Ascending aorta (tissue), 2 donors: ENCODE data around the gene AQP1. TPM values are rescaled to one million over a fixed set of nuclear protein-coding genes. Genes with fewer than 3 reads are reported as not detected.
A peak's percentile ranks its signal among the peaks of the same experiment; 100 is the strongest.

Experiments used
- DNase-seq, 2 donors: peaks; one replicate each; pipeline ENCODE4 v3.0.0-alpha.2; 2019; ENCODE audit warnings: low spot score in 2 of 2
- H3K27ac ChIP-seq, 2 donors: fragments of 200-600 bp; sonication (generic); one replicate each; pipeline ENCODE4 v1.5.1; 2016 to 2017; ENCODE audit warnings: mild to moderate bottlenecking in 1 of 2
- H3K27me3 ChIP-seq: fragments of 200-600 bp; sonication (generic); one replicate; pipeline ENCODE4 v1.5.1; 2017
- H3K36me3 ChIP-seq, 2 donors: fragments of 200-600 bp; sonication (generic); one replicate each; pipeline ENCODE4 v1.5.1; 2016
- H3K4me1 ChIP-seq, 2 donors: fragments of 200-600 bp; sonication (generic); one replicate each; pipeline ENCODE4 v1.5.1; 2016 to 2017; ENCODE audit warnings: mild to moderate bottlenecking in 1 of 2
- H3K4me3 ChIP-seq, 2 donors: fragments of 200-600 bp; sonication (generic); one replicate each; pipeline ENCODE4 v1.5.1; 2016 to 2017; ENCODE audit warnings: mild to moderate bottlenecking in 1 of 2
- H3K9me3 ChIP-seq, 2 donors: fragments of 200-600 bp; sonication (generic); one replicate each; pipeline ENCODE4 v1.5.1; 2016
- intact Hi-C: fragments of 100-400 bp; cut with DNase I; formaldehyde crosslinking; loops from one replicate; pipeline ENCODE4 v1.15.1; 2023
- total RNA-seq: library from RNA; depleted of rRNA; stranded (reverse); fragments of >200 nt; gene quantifications from one replicate; pipeline ENCODE4 v1.1.0, GENCODE V29; 2016
- TF ChIP-seq, protein P1 (sequence below), 3 experiments: fragments of 200-600 bp in 2 of 3; fragments of 450-650 bp in 1 of 3; sonication (generic) in 2 of 3; IDR thresholded peaks; one replicate each; pipeline ENCODE4 v1.5.1; 2016 to 2019; ENCODE audit warnings: antibody characterized with exemption in 3 of 3, mild to moderate bottlenecking in 1 of 3, moderate library complexity in 1 of 3

The AQP1 gene
- total RNA-seq, 1 donor from 2014 or later, result 2,113 TPM

DNA sequence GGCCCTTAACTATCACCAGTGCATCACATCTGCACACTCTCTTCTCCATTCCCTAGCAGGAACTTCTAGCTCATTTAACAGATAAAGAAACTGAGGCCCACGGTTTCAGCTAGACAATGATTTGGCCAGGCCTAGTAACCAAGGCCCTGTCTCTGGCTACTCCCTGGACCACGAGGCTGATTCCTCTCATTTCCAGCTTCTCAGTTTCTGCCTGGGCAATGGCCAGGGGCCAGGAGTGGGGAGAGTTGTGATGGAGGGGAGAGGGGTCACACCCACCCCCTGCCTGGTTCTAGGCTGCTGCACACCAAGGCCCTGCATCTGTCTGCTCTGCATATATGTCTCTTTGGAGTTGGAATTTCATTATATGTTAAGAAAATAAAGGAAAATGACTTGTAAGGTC, 13.5 kb downstream of the AQP1 start:
- peaks cover 63 to 67% of the 10 kb centered on the region in 2 donors for H3K36me3 ChIP-seq
- no peak overlapping the region for H3K4me3 ChIP-seq
- TF ChIP-seq, protein P1, sequence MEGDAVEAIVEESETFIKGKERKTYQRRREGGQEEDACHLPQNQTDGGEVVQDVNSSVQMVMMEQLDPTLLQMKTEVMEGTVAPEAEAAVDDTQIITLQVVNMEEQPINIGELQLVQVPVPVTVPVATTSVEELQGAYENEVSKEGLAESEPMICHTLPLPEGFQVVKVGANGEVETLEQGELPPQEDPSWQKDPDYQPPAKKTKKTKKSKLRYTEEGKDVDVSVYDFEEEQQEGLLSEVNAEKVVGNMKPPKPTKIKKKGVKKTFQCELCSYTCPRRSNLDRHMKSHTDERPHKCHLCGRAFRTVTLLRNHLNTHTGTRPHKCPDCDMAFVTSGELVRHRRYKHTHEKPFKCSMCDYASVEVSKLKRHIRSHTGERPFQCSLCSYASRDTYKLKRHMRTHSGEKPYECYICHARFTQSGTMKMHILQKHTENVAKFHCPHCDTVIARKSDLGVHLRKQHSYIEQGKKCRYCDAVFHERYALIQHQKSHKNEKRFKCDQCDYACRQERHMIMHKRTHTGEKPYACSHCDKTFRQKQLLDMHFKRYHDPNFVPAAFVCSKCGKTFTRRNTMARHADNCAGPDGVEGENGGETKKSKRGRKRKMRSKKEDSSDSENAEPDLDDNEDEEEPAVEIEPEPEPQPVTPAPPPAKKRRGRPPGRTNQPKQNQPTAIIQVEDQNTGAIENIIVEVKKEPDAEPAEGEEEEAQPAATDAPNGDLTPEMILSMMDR (IDR thresholded peaks at IDR 0.05), result no peak
- DNase-seq, result no peak
- intact Hi-C loops, result no loop called here
- H3K4me1 ChIP-seq, result peaks cover 13 to 19% of the 10 kb centered on the region in 2 donors
- H3K27me3 ChIP-seq, result no peaks in the 10 kb centered on the region
- peak overlapping the region; percentile 21 to 97 for H3K27ac ChIP-seq
- H3K9me3 ChIP-seq, result no peaks in the 10 kb centered on the region

DNA sequence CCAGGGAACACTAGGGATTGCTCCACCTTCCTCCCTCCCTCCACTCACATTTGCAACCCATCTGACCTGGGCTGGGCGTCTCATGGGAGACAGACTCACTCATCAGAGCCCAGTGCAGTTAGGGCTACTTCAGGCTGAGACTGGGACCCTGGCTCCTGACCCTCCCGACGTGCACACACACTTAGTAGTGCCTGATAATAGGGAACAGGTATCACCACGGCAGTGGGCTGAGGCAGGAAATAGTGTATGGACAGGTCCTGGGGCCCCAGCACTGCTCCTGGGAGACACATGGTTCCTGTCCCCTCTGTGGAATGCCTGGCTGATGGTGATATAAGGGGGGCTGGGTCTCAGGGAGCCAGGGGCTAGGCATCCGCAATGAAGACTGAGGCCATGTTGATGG, 14.3 kb downstream of the AQP1 start:
- H3K4me1 ChIP-seq, result peaks cover 9 to 12% of the 10 kb centered on the region in 2 donors
- H3K27me3 ChIP-seq, result no peaks in the 10 kb centered on the region
- H3K9me3 ChIP-seq, result no peaks in the 10 kb centered on the region
- TF ChIP-seq, protein P1 (IDR thresholded peaks at IDR 0.05), result no peak
- DNase-seq, result peak in 1 of 2 donors; percentile 59
- H3K4me3 ChIP-seq, result no peak overlapping the region
- intact Hi-C loops, result no loop called here
- peak overlapping the region; percentile 3 to 21 for H3K27ac ChIP-seq
- H3K36me3 ChIP-seq, result peaks cover 63 to 67% of the 10 kb centered on the region in 2 donors

GRCh38 chr7:30926313-30926712, 14.7 kb downstream of the AQP1 start:
- TF ChIP-seq, protein P1 (IDR thresholded peaks at IDR 0.05), result no peak
- DNase-seq, result peak in 1 of 2 donors; percentile 62
- no peaks in the 10 kb centered on the region for H3K27me3 ChIP-seq
- H3K9me3 ChIP-seq, result no peaks in the 10 kb centered on the region
- peak overlapping the region in 1 of 2 donors; percentile 3 for H3K27ac ChIP-seq
- no peak overlapping the region for H3K4me3 ChIP-seq
- H3K4me1 ChIP-seq, result peaks cover 9 to 10% of the 10 kb centered on the region in 2 donors
- intact Hi-C loops, result no loop called here
- H3K36me3 ChIP-seq, result peaks cover 63 to 67% of the 10 kb centered on the region in 2 donors

- Histone ChIP-seq H3K9me3 (no peaks in the 10 kb centered on the region), H3K27ac (no peak overlapping the region), H3K36me3 (peaks cover 57 to 61% of the 10 kb centered on the region in 2 donors), H3K27me3 (no peaks in the 10 kb centered on the region), H3K4me3 (no peak overlapping the region), H3K4me1 (peaks cover 2 to 3% of the 10 kb centered on the region in 2 donors)
- peak in 1 of 2 donors; percentile 58 for DNase-seq
- intact Hi-C loops, result no loop called here
- TF ChIP-seq, protein P1 (IDR thresholded peaks at IDR 0.05), result no peak
These were observed 15.4 kb downstream of the AQP1 start for GRCh38 chr7:30927040-30927439.

DNA sequence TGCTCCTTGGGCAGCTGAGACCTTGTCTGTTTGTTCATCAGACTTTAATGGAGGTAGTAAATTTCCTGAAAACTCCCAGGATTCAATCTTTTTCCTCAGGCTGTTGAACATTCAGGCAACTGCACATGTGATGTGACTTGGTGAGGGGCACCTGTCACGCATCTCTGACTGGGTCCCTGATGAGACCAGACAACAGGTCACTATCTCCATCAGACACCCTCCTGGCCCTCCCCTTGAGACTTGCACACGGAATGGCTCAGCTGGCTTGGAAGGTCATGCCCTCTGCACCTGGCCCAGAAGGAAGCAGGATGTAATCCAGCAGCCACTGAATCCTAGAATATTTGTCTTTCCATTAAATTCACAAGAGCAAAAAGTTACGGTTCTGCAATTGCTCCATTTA, 15.9 kb downstream of the AQP1 start:
- DNase-seq, result no peak
- no peaks in the 10 kb centered on the region for H3K4me1 ChIP-seq
- no peaks in the 10 kb centered on the region for H3K9me3 ChIP-seq
- no peaks in the 10 kb centered on the region for H3K27me3 ChIP-seq
- H3K36me3 ChIP-seq, result peaks cover 51 to 56% of the 10 kb centered on the region in 2 donors
- intact Hi-C loops, result no loop called here
- TF ChIP-seq, protein P1 (IDR thresholded peaks at IDR 0.05), result no peak
- H3K4me3 ChIP-seq, result no peak overlapping the region
- H3K27ac ChIP-seq, result no peak overlapping the region
